Fibroblast of lung (primary cell): Measurements from ENCODE around the gene TLE5. TPM values are rescaled to one million over a fixed set of nuclear protein-coding genes. Genes with fewer than 3 reads are reported as not detected.

ENCODE experiments used
- DNase-seq, 2 donors: peaks; one replicate each; pipeline versions ENCODE4 v3.0.0 to v3.0.0-alpha.2; 2010; ENCODE audit warnings: low read depth in 2 of 2
- H2AFZ ChIP-seq: 2 replicates; pipeline ENCODE4 v1.5.1; 2012; ENCODE audit warnings: low read length, control low read depth, inconsistent platforms
- H3K27ac ChIP-seq: 2 replicates; pipeline ENCODE4 v1.5.1; 2011; ENCODE audit warnings: low read length, control low read depth; ENCODE audit not compliant: insufficient read depth
- H3K27me3 ChIP-seq: 2 replicates; pipeline ENCODE4 v1.5.1; 2011; ENCODE audit warnings: mild to moderate bottlenecking, low read length; ENCODE audit not compliant: control insufficient read depth, insufficient read depth
- H3K36me3 ChIP-seq: 2 replicates; pipeline ENCODE4 v1.5.1; 2011; ENCODE audit warnings: low read length; ENCODE audit not compliant: control insufficient read depth, insufficient read depth
- H3K4me1 ChIP-seq: 2 replicates; pipeline ENCODE4 v1.5.1; 2011; ENCODE audit warnings: low read length; ENCODE audit not compliant: control insufficient read depth, insufficient read depth; ENCODE audit errors: extremely low read depth
- H3K4me2 ChIP-seq: 2 replicates; pipeline ENCODE4 v1.5.1; 2011; ENCODE audit warnings: low read length, control low read depth; ENCODE audit not compliant: insufficient read depth; ENCODE audit errors: extremely low read depth
- H3K4me3 ChIP-seq, 4 experiments: fragments of 200-600 bp in 1 of 4; sonication (generic) in 1 of 4; replicated peaks in 1 of 4; 2 replicates each; pipeline ENCODE4 v1.5.1; 2011 to 2016; ENCODE audit warnings: low read length in 4 of 4, low read depth in 3 of 4, mild to moderate bottlenecking in 3 of 4, control low read depth in 2 of 4, inconsistent platforms in 1 of 4, mixed read lengths in 1 of 4; ENCODE audit not compliant: insufficient read depth in 1 of 4; ENCODE audit errors: control extremely low read depth in 1 of 4
- H3K79me2 ChIP-seq: 2 replicates; pipeline ENCODE4 v1.5.1; 2012; ENCODE audit warnings: mild to moderate bottlenecking, low read length, inconsistent platforms; ENCODE audit not compliant: control insufficient read depth, insufficient read depth
- H3K9ac ChIP-seq: 2 replicates; pipeline ENCODE4 v1.5.1; 2011; ENCODE audit warnings: mild to moderate bottlenecking, low read length, control low read depth; ENCODE audit not compliant: insufficient read depth
- H3K9me3 ChIP-seq: 2 replicates; pipeline ENCODE4 v1.5.1; 2012; ENCODE audit warnings: low read depth, low read length; ENCODE audit not compliant: control insufficient read depth, insufficient read depth
- H4K20me1 ChIP-seq: 2 replicates; pipeline ENCODE4 v1.5.1; 2011; ENCODE audit warnings: low read length; ENCODE audit not compliant: control insufficient read depth, insufficient read depth; ENCODE audit errors: extremely low read depth
- EZH2 ChIP-seq: IDR thresholded peaks from 2 replicates; pipeline ENCODE4 v1.5.1; 2012; ENCODE audit warnings: low read length, control low read depth, mild to moderate bottlenecking; ENCODE audit errors: missing control alignments
- polyA plus RNA-seq, 2 donors: library from polyadenylated mRNA; depleted of rRNA in 1 of 2; stranded (reverse) in 1 of 2; unstranded in 1 of 2; fragments of >200 nt; gene quantifications; 2 replicates each; pipeline ENCODE4 v1.2.1, GENCODE V29; 2011 to 2012; ENCODE audit warnings: missing spikeins in 1 of 2
- total RNA-seq: library from RNA; depleted of rRNA; stranded (reverse); fragments of >200 nt; gene quantifications from 2 replicates; pipeline ENCODE4 v1.2.1, GENCODE V29; 2014
- TF ChIP-seq, protein P1 (sequence below), 2 donors: IDR thresholded peaks in 1 of 2; conservative IDR thresholded peaks in 1 of 2; 1 replicate in 1 of 2; 2 replicates in 1 of 2; pipeline ENCODE4 v1.5.1; 2011 to 2012; ENCODE audit warnings: low read length in 2 of 2, control low read depth in 1 of 2, inconsistent platforms in 1 of 2, low read depth in 1 of 2, mild to moderate bottlenecking in 1 of 2

Gene TLE5
- total and polyA plus RNA-seq, 2 donors (not counting 1 experiment from before 2014, with no cell fraction given) = 173 to 319 TPM

DNA sequence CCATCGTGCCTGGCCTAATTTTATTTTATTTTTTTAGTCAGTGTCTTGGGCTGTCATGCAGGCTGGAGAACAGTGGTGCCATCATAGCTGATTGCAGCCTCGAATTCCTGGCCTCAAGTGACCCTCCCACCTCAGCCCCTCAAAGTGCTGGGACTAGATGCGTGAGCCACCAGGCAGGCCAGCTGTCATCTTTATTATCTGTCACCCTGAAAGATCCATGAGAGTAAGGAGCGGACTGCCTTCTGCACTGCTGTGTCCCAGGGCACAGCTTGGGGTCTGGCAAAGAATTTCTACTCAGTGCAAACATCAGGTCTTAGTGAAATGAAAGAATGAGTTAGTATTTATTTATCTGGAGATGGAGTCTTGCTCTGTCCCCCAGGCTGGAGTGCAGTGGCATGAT lies 9.5 kb upstream of the TLE5 start:
- H3K9me3 ChIP-seq = no peaks in the 10 kb centered on the region
- H3K4me3 ChIP-seq = no peak overlapping the region
- no peak overlapping the region for H3K27ac ChIP-seq
- H4K20me1 ChIP-seq = no peaks in the 10 kb centered on the region
- H2AFZ ChIP-seq = no peak overlapping the region
- H3K4me2 ChIP-seq = no peak overlapping the region
- H3K27me3 ChIP-seq = no peaks in the 10 kb centered on the region
- no peaks in the 10 kb centered on the region for H3K36me3 ChIP-seq
- peaks cover 7% of the 10 kb centered on the region for H3K4me1 ChIP-seq
- DNase-seq = no peak
- H3K9ac ChIP-seq = no peak overlapping the region
- TF ChIP-seq, protein P1, sequence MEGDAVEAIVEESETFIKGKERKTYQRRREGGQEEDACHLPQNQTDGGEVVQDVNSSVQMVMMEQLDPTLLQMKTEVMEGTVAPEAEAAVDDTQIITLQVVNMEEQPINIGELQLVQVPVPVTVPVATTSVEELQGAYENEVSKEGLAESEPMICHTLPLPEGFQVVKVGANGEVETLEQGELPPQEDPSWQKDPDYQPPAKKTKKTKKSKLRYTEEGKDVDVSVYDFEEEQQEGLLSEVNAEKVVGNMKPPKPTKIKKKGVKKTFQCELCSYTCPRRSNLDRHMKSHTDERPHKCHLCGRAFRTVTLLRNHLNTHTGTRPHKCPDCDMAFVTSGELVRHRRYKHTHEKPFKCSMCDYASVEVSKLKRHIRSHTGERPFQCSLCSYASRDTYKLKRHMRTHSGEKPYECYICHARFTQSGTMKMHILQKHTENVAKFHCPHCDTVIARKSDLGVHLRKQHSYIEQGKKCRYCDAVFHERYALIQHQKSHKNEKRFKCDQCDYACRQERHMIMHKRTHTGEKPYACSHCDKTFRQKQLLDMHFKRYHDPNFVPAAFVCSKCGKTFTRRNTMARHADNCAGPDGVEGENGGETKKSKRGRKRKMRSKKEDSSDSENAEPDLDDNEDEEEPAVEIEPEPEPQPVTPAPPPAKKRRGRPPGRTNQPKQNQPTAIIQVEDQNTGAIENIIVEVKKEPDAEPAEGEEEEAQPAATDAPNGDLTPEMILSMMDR (conservative IDR thresholded peaks at IDR 0.05 in 1 of 2, IDR thresholded peaks at IDR 0.05 in 1 of 2; ENCODE audit: low read depth in 1 of 2, low read length in 2 of 2) = no peak
- TF ChIP-seq EZH2 = no peak
- no peaks in the 10 kb centered on the region for H3K79me2 ChIP-seq

- Histone ChIP-seq H3K4me2 (no peak overlapping the region), H4K20me1 (no peaks in the 10 kb centered on the region), H3K27ac (no peak overlapping the region), H3K79me2 (no peaks in the 10 kb centered on the region), H3K36me3 (no peaks in the 10 kb centered on the region), H2AFZ (no peak overlapping the region), H3K27me3 (no peaks in the 10 kb centered on the region), H3K4me1 (peaks cover 4% of the 10 kb centered on the region), H3K4me3 (no peak overlapping the region), H3K9me3 (no peaks in the 10 kb centered on the region), H3K9ac (no peak overlapping the region)
- TF ChIP-seq EZH2 = no peak
- TF ChIP-seq, protein P1 (conservative IDR thresholded peaks at IDR 0.05 in 1 of 2, IDR thresholded peaks at IDR 0.05 in 1 of 2; ENCODE audit: low read depth in 1 of 2, low read length in 2 of 2) = no peak
- no peak for DNase-seq
Observed at GRCh38 chr19:3068071-3068470, 5.8 kb upstream of the TLE5 start.

DNA sequence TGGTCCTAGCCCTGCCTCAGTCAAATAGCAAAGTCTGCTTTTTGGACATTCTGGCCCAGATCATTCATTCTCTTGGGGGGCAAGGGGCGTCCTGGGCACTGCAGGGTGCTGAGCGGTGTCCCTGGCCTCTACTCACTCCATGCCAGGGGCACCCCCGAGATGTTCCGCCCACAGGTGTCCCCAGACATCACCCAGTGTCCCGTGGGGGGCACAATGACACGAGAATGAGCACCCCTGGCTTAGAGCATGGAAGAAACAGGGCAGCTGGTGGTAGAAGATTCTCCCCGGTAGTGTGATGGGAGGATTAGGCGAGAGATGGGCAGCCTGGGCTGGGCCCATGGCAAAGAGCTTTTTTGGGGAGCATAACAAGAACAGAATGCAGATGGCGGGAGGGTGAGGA lies 5.3 kb upstream of the TLE5 start:
- Histone ChIP-seq H3K9me3 (no peaks in the 10 kb centered on the region), H2AFZ (no peak overlapping the region), H3K4me3 (no peak overlapping the region), H3K4me2 (no peak overlapping the region), H3K27me3 (no peaks in the 10 kb centered on the region), H3K79me2 (no peaks in the 10 kb centered on the region), H3K36me3 (no peaks in the 10 kb centered on the region), H3K4me1 (peaks cover 4% of the 10 kb centered on the region), H3K9ac (no peak overlapping the region), H4K20me1 (no peaks in the 10 kb centered on the region), H3K27ac (no peak overlapping the region)
- TF ChIP-seq, protein P1 (conservative IDR thresholded peaks at IDR 0.05 in 1 of 2, IDR thresholded peaks at IDR 0.05 in 1 of 2; ENCODE audit: low read depth in 1 of 2, low read length in 2 of 2) = no peak
- TF ChIP-seq EZH2 = no peak
- DNase-seq = no peak
